Caco-2 (cell line): ENCODE data around the gene RECK. TPM values are rescaled to one million over a fixed set of nuclear protein-coding genes. Genes with fewer than 3 reads are reported as not detected.

Source experiments
- BruUV-seq: library from RNA; stranded (reverse); fragments of 400-500 nt; replicated peaks from 2 replicates; lab custom pipeline; 2021; lab: Mats Ljungman, UMichigan
- CTCF ChIA-PET: fragments of 300-600 bp; sonication (Branson Sonifier 250); formaldehyde crosslinking; loops from one replicate; lab custom pipeline; 2022; ENCODE audit warnings: antibody characterized with exemption; lab: Charles Lee
- POLR2A ChIA-PET: fragments of 300-600 bp; sonication (Branson Sonifier 250); formaldehyde crosslinking; loops from one replicate; lab custom pipeline; 2022; ENCODE audit warnings: antibody characterized with exemption; lab: Charles Lee
- DNase-seq, 2 experiments: peaks; one replicate each; pipeline versions ENCODE4 v3.0.0 to v3.0.0-alpha.2; 2020 to 2022
- H3K27me3 ChIP-seq: replicated peaks from 2 replicates; pipeline ENCODE4 v1.6.0; 2011; ENCODE audit warnings: low read length; ENCODE audit not compliant: control insufficient read depth, insufficient read depth
- H3K36me3 ChIP-seq: 2 replicates; pipeline ENCODE4 v1.5.1; 2011; ENCODE audit warnings: low read length; ENCODE audit not compliant: control insufficient read depth, insufficient read depth
- H3K4me1 ChIP-seq: fragments of 250-450 bp; sonication (Bioruptor Pico); 2 replicates; pipeline ENCODE4 v1.5.1; 2020; ENCODE audit warnings: mild to moderate bottlenecking
- H3K4me3 ChIP-seq: 2 replicates; pipeline ENCODE4 v1.5.1; 2011; ENCODE audit warnings: low read depth, mild to moderate bottlenecking, control low read depth, low read length
- H3K9me3 ChIP-seq: fragments of 250-450 bp; sonication (Bioruptor Pico); 2 replicates; pipeline ENCODE4 v1.5.1; 2020; ENCODE audit warnings: mild to moderate bottlenecking, moderate library complexity
- H3K27ac Mint-ChIP-seq: one replicate; pipeline ENCODE4 v1.8.0; 2022; ENCODE audit warnings: mixed read lengths; ENCODE audit not compliant: unreplicated experiment
- H3K27me3 Mint-ChIP-seq: one replicate; pipeline ENCODE4 v1.8.0; 2022; ENCODE audit warnings: mixed read lengths; ENCODE audit not compliant: insufficient read depth, unreplicated experiment
- H3K36me3 Mint-ChIP-seq: one replicate; pipeline ENCODE4 v1.8.0; 2022; ENCODE audit warnings: mild to moderate bottlenecking, mixed read lengths; ENCODE audit not compliant: insufficient read depth, unreplicated experiment
- H3K4me1 Mint-ChIP-seq: one replicate; pipeline ENCODE4 v1.8.0; 2022; ENCODE audit warnings: low read depth, mixed read lengths; ENCODE audit not compliant: unreplicated experiment
- H3K4me3 Mint-ChIP-seq: one replicate; pipeline ENCODE4 v1.8.0; 2022; ENCODE audit warnings: mild to moderate bottlenecking, moderate library complexity, mixed read lengths; ENCODE audit not compliant: unreplicated experiment
- H3K9me3 Mint-ChIP-seq: one replicate; pipeline ENCODE4 v1.8.0; 2022; ENCODE audit warnings: mixed read lengths; ENCODE audit not compliant: unreplicated experiment
- intact Hi-C: fragments of 100-400 bp; cut with micrococcal nuclease; formaldehyde crosslinking; loops from one replicate; pipeline ENCODE4 v1.10.0; 2022; ENCODE audit not compliant: unreplicated experiment
- total RNA-seq: library from RNA; stranded (reverse); gene quantifications from 2 replicates; pipeline ENCODE4 v1.2.3, GENCODE V29; 2022
- TF ChIP-seq, protein P1 (sequence below), 2 experiments: fragments of 200-600 bp in 1 of 2; IDR thresholded peaks; 1 replicate in 1 of 2; 2 replicates in 1 of 2; pipeline versions ENCODE4 v1.5.1 to v1.8.0; 2011 to 2022; ENCODE audit warnings: antibody characterized with exemption in 1 of 2, control low read depth in 1 of 2, inconsistent platforms in 1 of 2, low read depth in 1 of 2, low read length in 1 of 2, mild to moderate bottlenecking in 1 of 2, moderate library complexity in 1 of 2; ENCODE audit not compliant: insufficient read depth in 1 of 2, severe bottlenecking in 1 of 2, unreplicated experiment in 1 of 2

The RECK gene
- total RNA-seq, 1 experiment from 2014 or later = 1.8 TPM

DNA sequence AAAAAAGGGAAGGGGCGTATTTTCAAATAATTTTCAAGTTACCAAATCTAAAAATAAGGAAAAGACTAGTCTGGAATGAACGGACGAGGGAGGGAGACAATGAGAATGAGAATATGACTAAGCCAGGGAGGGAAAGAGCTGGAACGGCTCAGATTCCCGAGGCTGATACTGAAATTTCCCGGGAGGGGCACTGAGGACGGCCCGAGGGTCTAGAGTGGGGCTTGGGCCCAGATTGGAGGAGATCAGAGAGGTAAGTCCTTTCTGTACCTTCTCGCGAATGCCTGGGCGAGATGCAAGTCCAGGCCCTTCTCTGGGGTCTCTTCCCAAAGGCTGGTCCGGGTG, 129.1 kb downstream of the RECK start:
- BruUV-seq = no TSS peak
- intact Hi-C loops = loop anchor here (1.0 to 5.0 kb wide), 4 partner anchors 24 to 218 kb away; no protein-coding TSS in a partner anchor
- Mint-ChIP-seq H3K4me1 (no peaks in the 10 kb centered on the region), H3K27ac (no peak overlapping the region), H3K9me3 (no peaks in the 10 kb centered on the region), H3K27me3 (no peaks in the 10 kb centered on the region), H3K4me3 (no peak overlapping the region), H3K36me3 (no peaks in the 10 kb centered on the region)
- peaks cover 8% of the 10 kb centered on the region for H3K4me1 ChIP-seq
- no peaks in the 10 kb centered on the region for H3K27me3 ChIP-seq
- no peaks in the 10 kb centered on the region for H3K36me3 ChIP-seq
- TF ChIP-seq, protein P1, sequence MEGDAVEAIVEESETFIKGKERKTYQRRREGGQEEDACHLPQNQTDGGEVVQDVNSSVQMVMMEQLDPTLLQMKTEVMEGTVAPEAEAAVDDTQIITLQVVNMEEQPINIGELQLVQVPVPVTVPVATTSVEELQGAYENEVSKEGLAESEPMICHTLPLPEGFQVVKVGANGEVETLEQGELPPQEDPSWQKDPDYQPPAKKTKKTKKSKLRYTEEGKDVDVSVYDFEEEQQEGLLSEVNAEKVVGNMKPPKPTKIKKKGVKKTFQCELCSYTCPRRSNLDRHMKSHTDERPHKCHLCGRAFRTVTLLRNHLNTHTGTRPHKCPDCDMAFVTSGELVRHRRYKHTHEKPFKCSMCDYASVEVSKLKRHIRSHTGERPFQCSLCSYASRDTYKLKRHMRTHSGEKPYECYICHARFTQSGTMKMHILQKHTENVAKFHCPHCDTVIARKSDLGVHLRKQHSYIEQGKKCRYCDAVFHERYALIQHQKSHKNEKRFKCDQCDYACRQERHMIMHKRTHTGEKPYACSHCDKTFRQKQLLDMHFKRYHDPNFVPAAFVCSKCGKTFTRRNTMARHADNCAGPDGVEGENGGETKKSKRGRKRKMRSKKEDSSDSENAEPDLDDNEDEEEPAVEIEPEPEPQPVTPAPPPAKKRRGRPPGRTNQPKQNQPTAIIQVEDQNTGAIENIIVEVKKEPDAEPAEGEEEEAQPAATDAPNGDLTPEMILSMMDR (IDR thresholded peaks at IDR 0.05; ENCODE audit: insufficient read depth in 1 of 2, low read depth in 1 of 2, low read length in 1 of 2, severe bottlenecking in 1 of 2, unreplicated experiment in 1 of 2) = no peak
- H3K9me3 ChIP-seq = no peaks in the 10 kb centered on the region
- ChIA-PET CTCF (interaction anchor here (0.6 to 1.6 kb wide), 3 partner anchors 29 to 95 kb away, joined by 3 to 6 read pairs (median 4); partner anchors contain the start of gene GLIPR2), POLR2A (interaction anchor here (1.1 kb wide), 1 partner anchor 24 kb away, joined by 3 read pairs; no protein-coding TSS in a partner anchor)
- H3K4me3 ChIP-seq = no peak overlapping the region
- no peak for DNase-seq

DNA sequence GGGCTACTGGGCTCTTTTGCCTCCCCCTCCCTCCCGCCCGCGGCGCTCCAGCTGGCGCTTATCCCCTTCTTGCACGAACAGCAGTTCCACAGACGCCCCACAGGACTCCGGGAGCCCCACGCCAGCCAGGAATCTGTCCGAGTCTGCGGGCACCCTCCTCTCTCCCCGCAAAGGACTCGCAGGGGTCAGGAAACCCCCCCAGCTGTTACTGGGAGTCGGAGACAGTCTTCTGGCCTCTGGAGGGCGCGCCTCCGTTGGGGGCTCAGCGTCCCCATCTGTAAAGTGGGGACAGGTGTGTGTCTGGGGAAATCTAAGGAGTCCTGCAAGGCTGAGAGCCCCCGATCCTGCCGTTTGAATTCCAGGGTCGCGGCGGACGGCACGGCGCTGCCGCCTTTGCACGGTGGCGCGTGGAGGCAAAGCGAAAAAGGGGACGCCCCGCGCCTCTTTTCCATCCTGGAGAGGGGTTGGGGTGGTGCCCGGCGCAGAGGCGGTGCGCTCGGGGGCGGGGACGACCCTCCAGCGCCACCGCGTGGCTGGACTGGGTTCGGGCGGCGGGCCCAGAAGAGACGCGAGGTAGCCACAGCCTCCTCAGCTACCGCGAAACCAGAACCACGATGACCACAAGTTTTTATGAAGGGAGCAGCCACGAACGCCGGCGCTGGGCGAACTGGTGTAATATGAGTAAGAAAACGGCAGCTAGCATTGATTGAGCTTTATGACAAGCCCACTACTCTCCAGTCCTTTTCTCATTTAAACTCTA, 129.6 kb downstream of the RECK start:
- ChIA-PET CTCF (interaction anchor here (0.6 to 1.5 kb wide), 7 partner anchors 61 to 158 kb away, joined by 3 to 6 read pairs (median 4); no protein-coding TSS in a partner anchor), POLR2A (interaction anchor here (0.6 to 1.1 kb wide), 2 partner anchors 23 to 24 kb away, joined by 3 to 7 read pairs; partner anchors contain the start of gene CLTA)
- H3K27ac Mint-ChIP-seq = no peak overlapping the region
- Histone ChIP-seq H3K9me3 (no peaks in the 10 kb centered on the region), H3K4me1 (peaks cover 8% of the 10 kb centered on the region), H3K36me3 (no peaks in the 10 kb centered on the region), H3K27me3 (no peaks in the 10 kb centered on the region), H3K4me3 (no peak overlapping the region; the same call in 1 of the 2 replicates)
- TF ChIP-seq, protein P1 (IDR thresholded peaks at IDR 0.05; ENCODE audit: insufficient read depth in 1 of 2, low read depth in 1 of 2, low read length in 1 of 2, severe bottlenecking in 1 of 2, unreplicated experiment in 1 of 2) = peak; percentile 76 to 84
- H3K9me3 Mint-ChIP-seq = no peaks in the 10 kb centered on the region
- no peaks in the 10 kb centered on the region for H3K27me3 Mint-ChIP-seq
- no peaks in the 10 kb centered on the region for H3K4me1 Mint-ChIP-seq
- peak overlapping the region; percentile 57 for H3K4me3 Mint-ChIP-seq
- intact Hi-C loops = loop anchor here (1.0 to 5.0 kb wide), 4 partner anchors 25 to 219 kb away; no protein-coding TSS in a partner anchor
- peak; percentile 66 to 85 for DNase-seq
- H3K36me3 Mint-ChIP-seq = peaks cover 1% of the 10 kb centered on the region
- no TSS peak for BruUV-seq

DNA sequence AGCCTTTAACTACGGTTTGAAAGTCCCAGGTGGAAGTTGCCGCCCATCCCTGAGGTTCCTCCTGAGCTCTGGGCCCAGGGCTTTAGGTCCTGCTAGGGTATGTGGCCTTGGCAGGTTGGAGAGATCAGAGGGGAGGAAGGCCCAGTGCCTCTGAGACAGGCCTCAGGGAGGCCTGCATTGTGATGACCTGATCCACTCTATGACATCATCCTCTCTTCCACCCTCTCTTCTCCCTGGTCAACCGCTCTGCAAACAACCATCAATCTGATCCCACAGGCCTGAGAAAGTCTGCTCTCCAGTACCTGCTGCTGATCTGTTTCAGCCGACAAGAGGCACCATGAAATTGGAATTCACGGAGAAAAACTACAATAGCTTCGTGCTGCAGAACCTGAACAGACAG, 132.5 kb downstream of the RECK start, which contains the start of gene CCIN:
CCIN (plus strand) TSS at position 223 of the 400 bp plus-strand sequence; CDS start at position 338, 115 bp downstream.
- Mint-ChIP-seq H3K4me1 (no peaks in the 10 kb centered on the region), H3K9me3 (no peaks in the 10 kb centered on the region), H3K4me3 (no peak within 1 kb of the TSS), H3K27me3 (no peaks in the 10 kb centered on the region), H3K36me3 (peaks cover 6% of the 10 kb centered on the region), H3K27ac (no peak within 1 kb of the TSS)
- no peaks in the 10 kb centered on the region for H3K9me3 ChIP-seq
- TF ChIP-seq, protein P1 (IDR thresholded peaks at IDR 0.05; ENCODE audit: insufficient read depth in 1 of 2, low read depth in 1 of 2, low read length in 1 of 2, severe bottlenecking in 1 of 2, unreplicated experiment in 1 of 2) = no peak
- H3K36me3 ChIP-seq = no peaks in the 10 kb centered on the region
- no peak within 1 kb of the TSS for H3K4me3 ChIP-seq
- intact Hi-C loops = loop anchor here (5.0 kb wide), 1 partner anchor 222 kb away; no protein-coding TSS in a partner anchor
- H3K27me3 ChIP-seq = no peaks in the 10 kb centered on the region
- POLR2A ChIA-PET = no interaction called here
- CTCF ChIA-PET = interaction anchor here (0.6 kb wide), 2 partner anchors 28 to 36 kb away, joined by 3 to 5 read pairs; no protein-coding TSS in a partner anchor
- BruUV-seq = no TSS peak
- no peaks in the 10 kb centered on the region for H3K4me1 ChIP-seq
- no peak for DNase-seq
